Kidney epithelial cell (primary cell): Measurements from ENCODE around the gene FAAH2. TPM values are rescaled to one million over a fixed set of nuclear protein-coding genes. Genes with fewer than 3 reads are reported as not detected.

Experiments
- DNase-seq: peaks from one replicate; pipeline ENCODE4 v3.0.0-alpha.2; 2010; ENCODE audit warnings: low read depth
- H3K27me3 ChIP-seq: 2 replicates; pipeline ENCODE4 v1.6.0; 2011; ENCODE audit warnings: low read length; ENCODE audit not compliant: control insufficient read depth, insufficient read depth
- H3K36me3 ChIP-seq: 2 replicates; pipeline ENCODE4 v1.5.1; 2011; ENCODE audit warnings: low read length; ENCODE audit not compliant: control insufficient read depth, insufficient read depth
- H3K4me3 ChIP-seq: 2 replicates; pipeline ENCODE4 v1.5.1; 2011; ENCODE audit warnings: low read depth, mild to moderate bottlenecking, control low read depth, low read length
- total RNA-seq: library from RNA; depleted of rRNA; stranded (reverse); fragments of >200 nt; gene quantifications from 2 replicates; pipeline ENCODE4 v1.2.3, GENCODE V29; 2015
- TF ChIP-seq, protein P1 (sequence below): IDR thresholded peaks from 2 replicates; pipeline ENCODE4 v1.5.1; 2011; ENCODE audit warnings: mild to moderate bottlenecking, moderate library complexity, low read length, control low read depth, inconsistent platforms; ENCODE audit not compliant: insufficient read depth, poor library complexity, severe bottlenecking

The FAAH2 gene
- total RNA-seq, 1 donor from 2014 or later: 5.3 TPM

DNA sequence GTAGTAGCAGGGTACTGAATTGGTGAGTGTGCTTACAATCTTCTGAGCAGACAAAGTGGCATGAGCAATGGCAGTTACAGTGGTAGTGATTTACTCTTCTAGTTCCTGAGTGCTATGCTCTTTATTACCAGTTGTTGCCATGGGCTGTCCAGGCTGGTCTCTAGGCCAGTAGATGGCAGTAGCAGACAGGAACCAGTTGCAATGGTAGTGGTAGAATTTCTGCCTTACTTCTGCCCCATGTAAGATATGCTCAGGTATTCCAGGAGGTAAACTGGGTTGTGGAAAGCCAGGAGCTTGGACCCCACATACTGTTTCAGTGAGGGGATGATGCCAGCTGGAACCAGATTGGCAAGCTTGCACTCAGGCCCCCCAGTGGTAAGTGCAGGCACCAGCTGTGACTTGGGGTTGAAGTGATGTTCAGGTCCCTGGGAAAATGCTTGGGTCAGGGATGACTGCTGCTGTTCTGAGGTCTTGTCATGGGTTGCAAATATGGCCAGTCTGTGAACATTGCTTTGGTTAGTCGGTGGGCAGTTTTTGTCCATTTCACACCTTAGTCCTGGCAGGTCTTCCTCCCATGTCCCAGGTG, 242.3 kb downstream of the FAAH2 start:
- Histone ChIP-seq H3K27me3 (no peaks in the 10 kb centered on the region), H3K4me3 (no peak overlapping the region), H3K36me3 (no peaks in the 10 kb centered on the region)
- TF ChIP-seq, protein P1, sequence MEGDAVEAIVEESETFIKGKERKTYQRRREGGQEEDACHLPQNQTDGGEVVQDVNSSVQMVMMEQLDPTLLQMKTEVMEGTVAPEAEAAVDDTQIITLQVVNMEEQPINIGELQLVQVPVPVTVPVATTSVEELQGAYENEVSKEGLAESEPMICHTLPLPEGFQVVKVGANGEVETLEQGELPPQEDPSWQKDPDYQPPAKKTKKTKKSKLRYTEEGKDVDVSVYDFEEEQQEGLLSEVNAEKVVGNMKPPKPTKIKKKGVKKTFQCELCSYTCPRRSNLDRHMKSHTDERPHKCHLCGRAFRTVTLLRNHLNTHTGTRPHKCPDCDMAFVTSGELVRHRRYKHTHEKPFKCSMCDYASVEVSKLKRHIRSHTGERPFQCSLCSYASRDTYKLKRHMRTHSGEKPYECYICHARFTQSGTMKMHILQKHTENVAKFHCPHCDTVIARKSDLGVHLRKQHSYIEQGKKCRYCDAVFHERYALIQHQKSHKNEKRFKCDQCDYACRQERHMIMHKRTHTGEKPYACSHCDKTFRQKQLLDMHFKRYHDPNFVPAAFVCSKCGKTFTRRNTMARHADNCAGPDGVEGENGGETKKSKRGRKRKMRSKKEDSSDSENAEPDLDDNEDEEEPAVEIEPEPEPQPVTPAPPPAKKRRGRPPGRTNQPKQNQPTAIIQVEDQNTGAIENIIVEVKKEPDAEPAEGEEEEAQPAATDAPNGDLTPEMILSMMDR: peak; percentile 15
- no peak for DNase-seq

Other genes with a start within 250 kb of the FAAH2 start
- 5.2 and 21.7 TPM in 2 replicates for gene SPIN2B, start 165.2 kb upstream of the FAAH2 start, total RNA-seq
- 0.07 TPM in 1 of 2 replicates, not detected in the other for gene SPIN2A, start 149.3 kb upstream of the FAAH2 start, total RNA-seq